Bronchial epithelial cell (primary cell): ENCODE measurements around the gene CIAO1. TPM values are rescaled to one million over a fixed set of nuclear protein-coding genes. Genes with fewer than 3 reads are reported as not detected.
"Not testable (repeated sequence)": the region's sequence is repeated elsewhere in the genome, so short reads cannot be mapped to it uniquely, and the experiment has no call there.

Experiments used
- DNase-seq: peaks from one replicate; pipeline ENCODE4 v3.0.0-alpha.2; 2010; ENCODE audit warnings: low read depth
- FAIRE-seq: peaks from 2 replicates; lab custom pipeline; 2011; peaks lifted over from hg19 to GRCh38; lab: Jason Lieb, UNC
- H3K27me3 ChIP-seq: 2 replicates; pipeline ENCODE4 v1.5.1; 2011; ENCODE audit warnings: low read length; ENCODE audit not compliant: control insufficient read depth, insufficient read depth
- H3K36me3 ChIP-seq: 2 replicates; pipeline ENCODE4 v1.5.1; 2011; ENCODE audit warnings: low read length; ENCODE audit not compliant: control insufficient read depth, insufficient read depth
- H3K4me3 ChIP-seq: 2 replicates; pipeline ENCODE4 v1.5.1; 2011; ENCODE audit warnings: mild to moderate bottlenecking, low read depth, low read length, control low read depth
- CTCF ChIP-seq: IDR thresholded peaks from 2 replicates; pipeline ENCODE4 v1.5.1; 2011; ENCODE audit warnings: mild to moderate bottlenecking, moderate library complexity, low read length, control low read depth, inconsistent platforms; ENCODE audit not compliant: insufficient read depth, severe bottlenecking
- total RNA-seq: library from RNA; depleted of rRNA; stranded (reverse); fragments of >200 nt; gene quantifications from 2 replicates; pipeline ENCODE4 v1.2.1, GENCODE V29; 2014

Gene CIAO1
- total RNA-seq, 1 donor from 2014 or later, result 94.0 TPM

DNA sequence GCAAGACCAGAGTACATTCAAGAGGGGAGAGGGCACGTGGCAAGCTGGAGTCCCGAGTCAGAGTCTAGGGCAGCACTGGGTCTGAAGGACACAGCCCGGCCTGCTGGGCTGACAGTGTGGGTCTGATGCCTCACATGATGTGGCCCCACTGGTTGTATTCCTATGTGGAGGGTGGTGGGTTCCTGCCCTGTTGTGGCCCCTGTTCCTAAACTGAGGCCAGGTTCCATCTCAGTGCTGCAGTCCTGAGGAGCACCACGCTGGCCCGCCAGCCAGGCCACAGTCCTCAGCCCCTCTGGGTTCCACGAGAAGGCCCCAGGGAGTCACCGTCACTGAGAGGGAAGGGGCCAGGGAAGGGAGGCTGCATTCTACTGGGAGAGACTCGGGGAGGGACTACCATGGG, 13.5 kb upstream of the CIAO1 start:
- no peak for TF ChIP-seq CTCF
- no peak for DNase-seq
- peaks cover 8% of the 10 kb centered on the region for H3K36me3 ChIP-seq
- H3K27me3 ChIP-seq, result no peaks in the 10 kb centered on the region
- no peak for FAIRE-seq
- H3K4me3 ChIP-seq, result no peak overlapping the region

- no peak overlapping the region for H3K4me3 ChIP-seq
- H3K27me3 ChIP-seq, result no peaks in the 10 kb centered on the region
- DNase-seq (no peak), FAIRE-seq (no peak)
- H3K36me3 ChIP-seq, result peaks cover 8% of the 10 kb centered on the region
- no peak for TF ChIP-seq CTCF
These were observed 13.0 kb upstream of the CIAO1 start for GRCh38 chr2:96253006-96253405.

DNA sequence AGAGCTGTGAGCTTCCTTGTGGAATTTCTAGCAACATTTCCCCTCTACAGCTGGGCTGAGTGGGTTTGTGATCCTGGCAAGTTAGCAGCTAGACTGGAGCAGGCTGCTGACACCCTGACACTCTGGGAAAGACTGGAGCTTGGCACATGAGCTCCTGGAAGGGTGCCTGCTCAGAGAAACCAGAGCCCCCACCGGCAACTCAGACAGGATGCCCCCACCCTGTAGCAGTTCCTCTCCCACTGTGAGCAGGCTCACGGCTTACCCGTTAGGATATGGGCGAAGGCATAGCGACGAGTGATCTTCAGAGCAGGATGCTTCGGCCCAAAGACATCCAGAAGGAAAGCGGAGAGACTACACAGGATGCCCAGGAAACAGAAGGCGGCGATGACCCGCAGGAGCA, 11.5 kb upstream of the CIAO1 start:
- no peak for FAIRE-seq
- TF ChIP-seq CTCF, result no peak
- Histone ChIP-seq H3K27me3 (no peaks in the 10 kb centered on the region), H3K36me3 (peaks cover 14% of the 10 kb centered on the region), H3K4me3 (no peak overlapping the region)
- DNase-seq, result no peak

- Histone ChIP-seq H3K4me3 (no peak overlapping the region), H3K27me3 (no peaks in the 10 kb centered on the region), H3K36me3 (peaks cover 16% of the 10 kb centered on the region)
- FAIRE-seq (no peak), DNase-seq (no peak)
- TF ChIP-seq CTCF, result no peak
These were observed 9.4 kb upstream of the CIAO1 start for GRCh38 chr2:96256611-96257113.

DNA sequence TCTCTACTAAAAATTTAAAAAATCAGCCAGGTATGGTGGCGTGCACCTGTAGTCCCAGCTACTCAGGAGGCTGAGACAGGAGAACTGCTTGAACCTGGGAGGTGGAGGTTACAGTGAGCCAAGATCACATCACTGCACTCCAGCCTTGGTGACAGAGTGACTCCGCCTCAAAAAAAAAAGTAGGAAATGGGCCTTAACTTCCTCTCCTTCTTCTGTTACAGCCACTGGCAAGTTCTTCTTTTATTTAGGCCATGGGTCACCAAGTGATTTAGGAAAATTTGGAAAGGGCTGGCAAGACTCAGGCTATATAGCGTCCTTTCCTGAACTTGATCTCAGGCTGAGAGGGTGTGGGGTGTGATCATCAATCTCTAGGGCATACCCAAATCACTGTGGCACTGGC, 8.3 kb upstream of the CIAO1 start:
- not testable (repeated sequence) for DNase-seq, H3K4me3 ChIP-seq, FAIRE-seq, H3K27me3 ChIP-seq
- peaks cover 18% of the 10 kb centered on the region for H3K36me3 ChIP-seq

- DNase-seq, result no peak
- peaks cover 14% of the 10 kb centered on the region for H3K36me3 ChIP-seq
- no peak overlapping the region for H3K4me3 ChIP-seq
- no peak for TF ChIP-seq CTCF
- H3K27me3 ChIP-seq, result no peaks in the 10 kb centered on the region
- FAIRE-seq, result no peak
These were observed 7.6 kb upstream of the CIAO1 start for GRCh38 chr2:96258166-96259022.
